ENCODE results near the gene TMEM190.
A peak's percentile ranks its signal among the peaks of the same experiment; 100 is the strongest.

TMEM190 gene

GRCh38 chr19:55352040-55352439, 24.6 kb upstream of the TMEM190 start:
- DNase-seq = no peak

- DNase-seq = no peak
These were observed 24.0 kb upstream of the TMEM190 start for GRCh38 chr19:55352549-55353145.

- DNase-seq = peak; percentile 10
These were observed 23.2 kb upstream of the TMEM190 start for GRCh38 chr19:55353356-55353802.

GRCh38 chr19:55353803-55354697, 22.6 kb upstream of the TMEM190 start:
- DNase-seq = peak; percentile 68

- peak; percentile 10 for DNase-seq
These were observed 21.9 kb upstream of the TMEM190 start, which contains the start of gene COX6B2 for GRCh38 chr19:55354698-55355212. COX6B2 (minus strand) TSS chr19:55354719; CDS start chr19:55354521, 198 bp downstream.

GRCh38 chr19:55355213-55355821, 21.3 kb upstream of the TMEM190 start:
- peak; percentile 10 for DNase-seq

GRCh38 chr19:55358493-55358892, 18.1 kb upstream of the TMEM190 start:
- DNase-seq = no peak

- no peak for DNase-seq
These were observed 17.4 kb upstream of the TMEM190 start for GRCh38 chr19:55358943-55359908.

- DNase-seq = no peak
These were observed 15.7 kb upstream of the TMEM190 start for GRCh38 chr19:55360902-55361301.

- no peak for DNase-seq
These were observed 14.2 kb upstream of the TMEM190 start for GRCh38 chr19:55362174-55362989.

- DNase-seq = no peak
These were observed 13.5 kb upstream of the TMEM190 start, which contains the start of gene GARIN5B for GRCh38 chr19:55362990-55363716. GARIN5B (minus strand) TSS chr19:55363260; CDS start chr19:55363066, 194 bp downstream.

GRCh38 chr19:55365245-55365644, 11.4 kb upstream of the TMEM190 start:
- no peak for DNase-seq

- no peak for DNase-seq
These were observed 10.7 kb upstream of the TMEM190 start for GRCh38 chr19:55365964-55366363.

GRCh38 chr19:55366790-55367189, 9.8 kb upstream of the TMEM190 start:
- DNase-seq = no peak

GRCh38 chr19:55368106-55368505, 8.5 kb upstream of the TMEM190 start:
- DNase-seq = no peak

GRCh38 chr19:55368701-55369563, 7.7 kb upstream of the TMEM190 start:
- DNase-seq = no peak

- DNase-seq = peak; percentile 43
These were observed 6.8 kb upstream of the TMEM190 start for GRCh38 chr19:55369653-55370304.

GRCh38 chr19:55370305-55370988, 6.2 kb upstream of the TMEM190 start, which contains the start of gene IL11:
IL11 (minus strand) TSS chr19:55370463; CDS start chr19:55370310, 153 bp downstream.
- no peak for DNase-seq
